GM21423 (cell line): ENCODE data around the gene FBXW12.

ENCODE experiments used
- ATAC-seq: cut with Tn5 transposase; IDR thresholded peaks from one replicate; pipeline ENCODE4 v1.9.1; 2021; ENCODE audit warnings: mild to moderate bottlenecking, moderate library complexity; ENCODE audit not compliant: unreplicated experiment

Gene FBXW12

DNA sequence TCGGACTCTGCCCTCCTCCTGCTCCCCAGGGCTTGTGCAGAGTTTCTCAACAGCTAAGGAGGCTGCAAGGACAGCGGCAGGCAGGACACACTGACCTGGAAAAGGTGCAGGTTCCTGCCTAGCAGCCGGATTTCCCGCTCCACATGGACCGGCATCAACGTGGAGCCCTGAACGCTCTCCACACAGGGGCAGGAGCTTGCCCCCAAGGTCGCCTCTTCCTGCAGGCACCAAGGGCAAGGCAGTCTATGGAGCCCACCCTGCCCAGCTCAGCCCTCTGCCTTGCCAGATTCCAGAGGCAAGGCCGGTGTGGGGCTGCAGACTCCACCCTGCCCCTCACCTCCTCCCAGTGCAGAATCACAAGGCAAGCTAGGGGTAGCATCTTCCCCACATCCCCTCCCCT is 47.1 kb downstream of the FBXW12 start:
- no peak for ATAC-seq

DNA sequence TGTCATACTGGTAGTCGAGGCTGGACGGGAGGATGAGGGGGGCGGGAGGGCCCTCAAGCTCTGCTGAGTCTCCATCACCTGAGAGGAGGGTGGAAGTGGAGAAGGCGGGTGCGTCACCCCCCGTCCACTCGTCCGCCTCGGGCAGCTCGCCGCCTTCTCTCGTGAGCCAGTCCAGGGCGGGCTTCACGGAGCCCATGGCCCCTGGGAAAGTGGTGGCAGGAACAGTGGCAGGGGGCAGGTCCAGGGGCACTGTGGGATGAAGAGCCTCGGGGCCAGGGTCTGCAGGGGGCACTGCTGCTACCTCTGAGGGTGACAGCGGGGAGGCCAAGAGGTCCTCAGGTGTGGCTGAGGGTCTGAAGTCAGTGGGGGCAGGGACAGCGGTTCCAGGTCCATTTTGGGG is 47.6 kb downstream of the FBXW12 start:
- ATAC-seq = no peak

DNA sequence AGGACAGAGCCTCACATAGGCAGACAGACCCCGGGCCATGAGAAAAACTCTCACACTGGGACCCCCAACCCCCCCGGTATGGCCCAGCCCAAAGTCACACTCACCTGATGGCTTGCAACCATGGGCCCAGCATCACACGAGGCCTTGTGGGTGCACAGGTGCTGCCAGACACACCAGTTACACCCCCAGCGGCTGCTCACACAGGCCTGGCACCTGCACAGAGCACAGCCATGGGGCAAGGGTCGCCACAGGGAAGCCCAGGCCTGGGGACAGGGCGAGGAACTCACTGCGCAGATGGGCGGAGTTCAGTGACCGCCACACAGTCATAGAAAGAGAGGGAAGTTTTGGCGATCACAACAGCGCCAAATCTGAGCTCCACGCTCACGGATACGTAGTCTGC is 48.5 kb downstream of the FBXW12 start:
- ATAC-seq = no peak

DNA sequence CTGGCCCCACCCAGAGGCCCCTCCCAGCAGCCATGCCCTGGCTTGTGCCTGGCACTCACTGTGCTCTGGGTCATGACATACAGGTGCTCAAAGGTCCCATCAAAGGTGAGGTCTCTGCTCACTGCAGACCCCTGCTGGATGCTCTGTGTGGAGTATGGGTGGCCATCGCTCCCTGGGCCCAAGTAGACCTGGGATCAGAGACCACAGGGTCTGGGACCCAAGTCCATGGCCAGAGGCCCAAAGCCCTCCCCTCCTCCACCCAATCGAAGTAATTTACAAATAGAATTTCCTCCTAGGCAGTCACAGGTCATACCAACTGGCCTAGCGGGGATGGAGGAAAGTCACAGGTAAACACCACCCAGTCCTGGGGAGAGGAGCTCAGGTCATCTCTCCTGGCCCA is 50.3 kb downstream of the FBXW12 start:
- no peak for ATAC-seq

DNA sequence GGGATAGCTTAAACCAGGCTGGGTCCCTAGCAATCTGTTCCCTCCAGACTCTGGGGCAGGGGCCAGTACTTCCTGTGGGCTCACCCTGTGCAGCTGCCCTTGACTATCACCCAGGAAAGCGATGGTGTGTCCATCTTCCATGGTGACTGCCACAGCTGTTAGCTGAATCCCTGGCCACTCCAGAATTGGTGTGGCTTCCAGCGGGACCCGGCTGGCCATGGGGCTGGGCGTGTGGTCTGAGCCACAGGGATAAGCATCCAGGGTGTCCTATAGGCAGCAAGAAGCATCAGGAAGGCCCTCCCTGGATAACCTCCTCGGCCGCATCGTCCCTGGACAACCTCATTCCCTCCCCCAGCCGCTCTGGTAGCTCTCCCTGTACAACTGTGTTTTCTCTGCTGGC is 50.7 kb downstream of the FBXW12 start:
- no peak for ATAC-seq

DNA sequence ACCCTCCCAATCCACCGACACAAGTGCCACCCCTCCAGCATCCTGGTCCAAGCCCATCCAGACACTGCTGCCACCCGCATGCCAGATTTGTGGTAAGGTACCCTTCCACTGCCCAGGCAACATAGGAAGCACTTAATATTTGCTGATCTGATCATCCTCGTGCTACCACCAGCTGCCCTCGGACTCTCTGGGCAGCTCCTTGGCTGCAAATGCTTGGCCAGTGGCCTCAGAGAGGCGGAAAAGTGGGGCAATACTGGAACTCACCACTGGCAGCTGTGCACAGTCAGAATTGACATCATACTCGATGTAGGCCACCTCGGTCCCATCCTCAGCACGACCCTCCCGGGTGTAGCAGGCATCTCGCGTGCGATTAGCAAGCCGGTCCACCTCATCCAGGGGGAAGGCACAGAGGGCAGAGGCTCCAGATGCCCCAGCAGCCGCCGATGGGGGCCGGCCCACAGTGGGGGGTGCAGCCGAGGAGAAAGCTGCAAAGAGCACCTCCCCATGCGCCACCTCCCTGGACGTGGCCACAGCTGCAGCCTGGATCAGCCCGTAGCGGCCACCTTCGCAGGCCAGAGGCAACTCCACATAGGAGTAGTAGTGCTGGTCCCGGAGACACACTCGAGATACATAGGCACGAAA is 51.3 kb downstream of the FBXW12 start:
- no peak for ATAC-seq

DNA sequence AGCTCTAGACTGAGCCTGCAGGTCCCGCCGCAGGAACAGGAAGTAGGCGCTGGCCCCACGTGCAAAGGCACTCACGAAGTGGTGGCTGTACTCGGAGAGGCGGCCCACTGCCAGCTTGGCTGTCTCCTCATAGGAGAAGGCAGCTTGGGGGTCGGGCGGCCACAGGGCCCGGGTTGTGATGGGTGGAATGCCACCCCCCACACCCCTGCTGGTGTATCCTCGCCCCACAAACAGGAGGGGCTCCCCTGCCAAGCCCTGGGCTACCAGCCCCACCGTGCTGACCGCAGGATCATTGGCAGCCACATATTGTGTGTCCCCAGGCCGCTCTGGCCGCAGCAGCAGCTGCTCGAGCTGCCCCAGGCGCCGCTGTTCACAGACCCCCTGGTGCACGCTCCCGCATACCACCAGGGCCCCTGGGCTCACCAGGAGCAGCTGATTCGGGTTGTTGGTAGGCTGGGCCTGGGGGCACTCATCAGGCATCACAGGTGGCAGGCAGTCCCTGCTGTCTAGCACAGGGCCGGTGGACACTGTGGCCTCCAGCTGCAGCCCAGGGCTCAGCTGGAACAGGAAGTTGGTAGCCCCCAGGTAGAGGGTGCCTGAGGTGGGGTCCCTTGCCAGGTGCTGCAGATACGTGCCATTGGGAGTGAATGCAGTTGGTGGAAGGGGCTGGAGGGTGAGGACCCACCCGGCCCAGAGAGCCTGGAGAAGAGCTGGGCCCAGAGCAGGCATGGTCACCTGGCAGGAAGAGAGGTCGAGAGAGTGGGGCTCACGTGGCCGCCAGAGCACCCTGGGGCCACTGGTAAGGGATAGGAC is 52.1 kb downstream of the FBXW12 start:
- no peak for ATAC-seq

DNA sequence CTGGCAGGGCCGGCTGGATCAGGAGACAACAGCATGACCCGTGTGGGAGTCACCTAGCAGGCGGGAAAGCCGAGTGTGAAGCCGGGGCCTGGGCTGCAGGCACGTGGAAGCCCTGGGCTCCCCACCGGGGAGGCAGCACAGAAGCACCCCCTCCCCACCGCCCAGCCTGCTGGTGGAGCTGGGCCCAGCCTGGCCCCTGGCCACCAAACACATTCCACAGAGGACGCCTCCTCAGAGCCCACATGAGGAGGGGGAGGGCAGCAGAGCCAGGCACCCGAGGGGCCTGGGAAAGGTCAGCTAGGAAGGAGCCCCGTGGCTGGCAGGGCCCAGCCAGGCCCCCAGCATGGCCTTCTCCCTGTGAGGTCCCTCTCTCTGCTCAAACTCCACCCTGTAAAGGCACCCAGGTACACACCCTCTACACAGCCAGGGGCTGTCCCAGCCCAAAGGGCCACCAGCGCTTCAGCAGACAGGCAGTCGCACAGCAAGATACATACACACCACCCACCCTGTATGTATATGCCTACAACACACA is 53.3 kb downstream of the FBXW12 start:
- ATAC-seq = no peak

DNA sequence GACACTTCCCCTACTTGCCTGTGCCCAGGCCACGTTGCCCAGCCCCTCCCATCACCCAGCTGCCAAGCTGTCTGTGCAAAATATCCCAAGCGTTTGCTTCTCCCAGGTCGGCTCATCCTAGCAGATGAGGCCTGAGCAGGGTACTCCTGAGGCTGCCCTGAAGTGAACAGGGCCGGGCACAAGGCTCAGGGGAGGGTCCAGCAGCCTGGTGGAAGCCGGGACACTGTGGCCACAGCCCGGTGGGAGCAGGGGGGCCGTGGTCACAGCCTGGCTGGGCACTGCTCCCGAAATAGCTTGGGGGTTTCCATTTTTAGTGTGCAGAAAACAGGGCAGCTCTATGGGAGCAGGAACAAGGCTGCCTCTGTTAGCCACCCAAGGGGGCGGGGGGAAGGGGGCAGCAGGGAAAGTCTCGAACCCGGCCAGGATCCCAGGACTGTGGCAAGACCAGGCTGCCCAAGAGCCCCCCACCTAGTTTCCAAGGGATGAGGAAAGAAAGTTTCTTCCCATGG is 54.4 kb downstream of the FBXW12 start:
- no peak for ATAC-seq

DNA sequence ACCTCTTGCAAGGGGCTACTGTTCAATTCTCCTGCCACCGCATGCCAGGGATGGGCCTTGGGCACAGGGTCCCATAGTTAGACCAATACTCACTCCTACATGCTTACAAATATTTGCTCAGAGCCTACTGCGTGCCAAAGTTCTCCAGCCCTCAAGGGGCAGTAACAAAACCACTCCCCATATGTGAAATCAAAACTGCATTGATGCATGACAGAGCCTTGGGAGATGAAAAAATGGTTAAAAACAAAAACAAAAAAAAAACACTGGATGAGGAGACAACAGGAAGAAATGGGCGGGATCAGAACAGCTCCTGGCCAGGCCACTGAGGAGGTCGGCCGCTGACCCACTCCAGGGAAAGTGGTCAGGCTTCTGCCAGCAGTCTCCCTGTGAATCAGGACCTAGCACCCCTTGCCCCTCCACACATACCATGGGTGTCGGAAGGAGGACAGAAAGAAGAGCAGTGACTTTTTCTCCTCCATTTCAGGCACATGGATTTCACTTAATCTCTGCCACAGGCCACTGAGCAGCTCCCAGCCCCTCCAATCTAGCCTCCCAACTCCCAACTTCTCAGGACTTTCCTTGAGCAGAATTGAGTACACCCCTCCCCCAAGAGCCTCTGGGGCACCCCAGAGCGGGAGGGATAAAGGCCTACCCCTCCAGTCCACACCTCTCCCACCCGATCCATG is 55.1 kb downstream of the FBXW12 start:
- no peak for ATAC-seq

DNA sequence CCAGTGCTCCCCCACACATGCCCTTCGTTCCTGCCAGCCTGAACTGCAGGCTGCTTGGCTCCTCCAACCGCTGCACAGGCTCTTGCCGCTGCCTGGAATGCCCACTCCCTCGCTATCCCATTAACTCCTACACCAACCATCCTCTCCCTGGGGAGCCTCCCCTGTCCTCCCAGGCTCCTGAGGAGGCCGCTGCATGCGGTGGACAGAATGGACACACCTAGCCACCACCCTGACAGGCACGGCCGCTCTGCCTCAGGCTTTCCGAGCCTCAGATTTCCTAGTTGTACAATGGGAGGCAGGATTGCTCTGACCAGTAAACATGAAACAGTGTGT is 55.6 kb downstream of the FBXW12 start:
- ATAC-seq = no peak

DNA sequence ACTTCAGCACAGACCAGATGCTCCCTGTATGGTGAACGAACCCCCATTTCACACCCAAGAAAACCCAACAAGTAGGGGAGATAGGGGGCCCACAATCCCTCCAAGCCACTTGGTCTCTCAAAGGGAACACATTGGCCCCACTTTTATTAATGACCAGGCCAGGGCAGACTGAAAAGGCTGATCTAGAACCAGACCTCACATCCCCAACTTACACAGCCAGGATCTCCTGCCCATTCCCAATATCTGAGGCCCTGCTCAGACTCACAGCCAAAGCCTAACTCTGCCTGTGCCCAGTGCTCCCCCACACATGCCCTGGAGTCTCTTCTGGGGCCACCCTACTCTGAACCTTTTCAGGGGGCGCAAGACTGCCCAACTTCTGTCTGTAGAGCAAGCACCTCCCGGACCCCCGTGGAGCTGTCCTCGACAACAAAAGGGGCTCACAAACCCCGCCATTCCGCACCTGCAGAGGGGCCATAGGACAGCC is 56.1 kb downstream of the FBXW12 start:
- no peak for ATAC-seq

DNA sequence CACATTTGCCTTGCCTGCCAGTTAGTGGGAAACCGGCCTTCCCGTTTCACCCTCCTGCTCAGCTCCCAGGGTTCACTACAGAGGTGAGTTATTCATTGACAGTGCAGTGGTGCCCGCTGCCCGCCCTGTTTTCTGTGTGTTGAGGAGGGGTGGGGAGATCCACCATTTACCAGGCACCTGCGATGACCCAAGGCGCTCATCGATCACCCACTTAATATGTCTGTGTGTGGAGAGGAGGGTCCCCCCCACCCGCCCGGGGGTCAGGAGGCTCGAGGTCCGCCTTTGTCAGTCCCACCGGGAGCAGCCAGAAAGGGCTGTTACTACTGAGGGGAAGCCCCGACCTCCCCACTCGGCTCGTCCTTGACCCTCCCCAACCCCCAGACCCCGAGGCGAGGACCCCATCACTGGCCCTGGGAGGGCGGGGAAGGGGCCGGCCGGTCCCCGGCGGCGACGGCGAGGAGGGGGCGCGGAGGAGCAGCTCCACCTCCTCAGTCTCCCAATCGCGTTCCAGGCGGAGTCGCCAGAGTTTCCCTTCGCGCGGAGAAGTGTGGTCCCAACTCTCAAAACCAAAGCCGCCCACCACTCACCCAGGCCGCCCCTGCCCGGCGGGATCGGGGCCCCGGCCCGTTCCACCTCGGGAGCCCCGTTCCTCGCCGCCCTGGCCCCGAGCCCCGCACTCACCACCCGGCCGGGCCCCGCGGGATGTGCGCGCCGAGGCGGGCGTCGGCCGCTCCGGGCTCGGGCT is 56.7 kb downstream of the FBXW12 start:
- ATAC-seq = peak; percentile 33

DNA sequence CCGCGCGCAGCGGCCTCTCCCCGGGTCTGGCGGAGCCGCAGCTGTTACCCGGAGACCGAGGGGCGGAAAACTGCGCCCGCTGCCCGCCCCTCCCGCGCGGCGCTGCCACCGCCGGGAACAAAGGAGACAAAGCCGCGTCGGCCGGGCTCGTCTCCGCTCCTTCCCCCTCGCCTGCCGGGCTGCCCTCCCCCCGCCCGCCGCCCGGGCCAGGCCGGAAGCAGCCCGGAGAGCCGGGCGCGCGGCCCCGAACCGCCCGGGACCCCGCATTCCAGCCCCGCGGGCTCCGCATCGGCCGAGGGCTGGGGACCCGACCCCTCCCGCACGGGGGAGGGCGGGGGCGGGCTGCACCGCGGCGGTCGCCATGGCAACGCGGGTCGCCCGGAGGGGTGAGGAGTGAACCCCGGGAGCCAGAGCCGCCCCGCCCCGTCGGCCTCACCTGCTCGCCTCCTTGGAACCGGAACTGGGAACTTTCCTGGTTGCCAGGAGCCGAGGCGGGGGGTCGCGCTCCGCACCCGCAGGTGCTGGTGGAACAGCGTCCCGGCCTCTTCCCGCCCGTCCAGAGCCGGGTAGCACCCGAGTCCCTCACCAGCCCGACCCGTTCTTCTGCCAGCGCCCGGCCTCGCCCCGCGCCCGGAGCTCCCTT is 57.4 kb downstream of the FBXW12 start:
- peak; percentile 43 for ATAC-seq

DNA sequence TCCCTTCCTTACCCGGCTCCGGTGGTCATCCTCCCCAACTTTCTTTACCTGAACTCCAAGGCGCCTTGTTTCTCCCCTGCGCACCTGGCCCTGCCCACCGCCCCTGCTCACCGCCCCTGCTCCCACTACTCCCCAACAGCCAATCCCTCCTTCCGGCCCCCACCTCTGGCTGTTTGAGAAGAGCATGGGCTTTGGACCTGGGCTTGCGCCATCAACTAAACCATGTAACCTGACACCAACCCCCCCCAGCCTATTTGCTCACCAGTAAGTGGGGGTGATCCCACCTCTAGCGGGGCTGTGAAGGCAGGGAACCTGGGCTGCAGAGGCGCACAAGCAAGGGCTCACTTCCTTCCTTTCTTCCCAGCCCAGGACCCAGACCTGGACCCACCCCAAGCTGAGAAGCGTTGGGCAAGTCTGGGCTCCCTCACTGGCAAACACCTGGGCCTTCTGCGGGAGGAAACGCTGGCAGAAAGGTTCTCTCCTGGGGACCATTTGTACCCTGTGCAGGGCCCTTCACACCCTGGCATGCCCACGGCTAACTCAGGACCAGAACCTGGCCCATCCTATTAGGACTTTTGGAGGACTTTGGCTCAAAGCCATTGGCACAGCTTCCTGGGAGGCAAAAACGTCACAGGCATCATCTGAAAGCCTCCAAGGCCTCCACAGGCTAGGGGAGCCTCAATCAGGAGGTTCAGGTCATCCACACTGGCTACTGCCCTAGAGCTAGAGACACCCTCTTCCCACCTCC is 58.1 kb downstream of the FBXW12 start, which contains the start of gene PLXNB1:
TSS of gene PLXNB1 (minus strand) at position 127 of the 748 bp plus-strand sequence. CDS start 5,475 bp downstream, outside the sequence.
- peak; percentile 17 for ATAC-seq

DNA sequence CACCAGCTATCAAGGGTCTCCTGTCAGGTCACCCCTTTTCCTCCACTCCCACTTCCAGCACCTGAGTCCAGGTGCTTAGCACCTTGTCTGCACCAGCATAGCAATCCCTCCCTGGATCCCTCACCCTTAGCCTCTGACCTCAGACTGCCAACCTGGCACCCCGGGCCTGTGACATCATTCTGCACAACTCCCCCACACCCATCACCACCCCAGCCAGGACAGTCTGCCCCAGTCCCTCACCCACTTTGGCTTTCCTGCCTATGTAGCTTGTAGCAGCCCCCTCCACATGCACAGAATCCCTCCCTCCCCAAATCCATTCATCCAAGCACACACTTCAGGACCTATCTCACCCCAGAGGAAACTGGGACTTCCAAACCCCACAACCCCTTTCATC is 58.7 kb downstream of the FBXW12 start:
- ATAC-seq = no peak

DNA sequence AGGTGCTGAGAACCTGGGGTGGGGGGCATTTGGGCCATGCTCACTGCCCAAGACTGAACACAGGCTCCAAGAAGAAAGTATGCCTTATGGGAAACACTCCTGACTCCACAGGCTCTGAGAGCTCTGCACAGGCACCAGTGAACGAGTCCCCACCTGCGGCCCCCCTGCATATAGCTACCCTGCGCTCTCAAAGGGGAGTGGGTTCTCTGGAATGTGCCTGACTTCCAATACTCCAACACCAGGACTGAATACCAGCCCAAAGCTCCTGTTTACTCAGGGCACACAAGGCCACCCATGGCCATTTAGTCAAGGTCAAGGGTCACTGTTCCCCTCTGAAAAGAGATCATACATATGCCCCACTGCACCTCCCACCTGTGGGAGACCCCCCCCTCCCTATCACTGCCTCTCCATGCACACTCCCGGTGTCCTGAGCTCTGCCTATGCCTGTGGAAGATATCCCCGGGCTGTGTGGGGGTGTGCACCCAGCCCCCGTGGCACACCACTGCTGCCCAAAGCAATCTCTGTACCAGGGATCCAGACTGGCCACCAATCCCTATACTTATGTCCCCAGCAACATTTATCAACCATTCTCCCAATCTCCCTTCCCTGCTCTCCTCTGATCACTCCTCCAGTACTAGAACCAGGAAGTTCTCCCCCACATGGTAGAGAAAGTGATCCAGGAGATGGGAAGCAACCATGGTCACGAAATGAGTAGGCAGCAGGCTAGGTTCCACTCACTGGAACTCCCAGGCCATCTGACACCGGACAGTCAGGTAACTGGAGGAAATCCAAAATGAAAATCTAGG is 59.4 kb downstream of the FBXW12 start:
- no peak for ATAC-seq
